GM20431 (cell line): ENCODE data around the gene PCYOX1L.

Experiments used
- in situ Hi-C: fragments of 300-500 bp; cut with MseI, MboI; formaldehyde crosslinking; loops from one replicate; pipeline ENCODE4 v1.15.0; 2020; ENCODE audit warnings: low sequenced_read_pairs; ENCODE audit not compliant: unreplicated experiment

Gene PCYOX1L

DNA sequence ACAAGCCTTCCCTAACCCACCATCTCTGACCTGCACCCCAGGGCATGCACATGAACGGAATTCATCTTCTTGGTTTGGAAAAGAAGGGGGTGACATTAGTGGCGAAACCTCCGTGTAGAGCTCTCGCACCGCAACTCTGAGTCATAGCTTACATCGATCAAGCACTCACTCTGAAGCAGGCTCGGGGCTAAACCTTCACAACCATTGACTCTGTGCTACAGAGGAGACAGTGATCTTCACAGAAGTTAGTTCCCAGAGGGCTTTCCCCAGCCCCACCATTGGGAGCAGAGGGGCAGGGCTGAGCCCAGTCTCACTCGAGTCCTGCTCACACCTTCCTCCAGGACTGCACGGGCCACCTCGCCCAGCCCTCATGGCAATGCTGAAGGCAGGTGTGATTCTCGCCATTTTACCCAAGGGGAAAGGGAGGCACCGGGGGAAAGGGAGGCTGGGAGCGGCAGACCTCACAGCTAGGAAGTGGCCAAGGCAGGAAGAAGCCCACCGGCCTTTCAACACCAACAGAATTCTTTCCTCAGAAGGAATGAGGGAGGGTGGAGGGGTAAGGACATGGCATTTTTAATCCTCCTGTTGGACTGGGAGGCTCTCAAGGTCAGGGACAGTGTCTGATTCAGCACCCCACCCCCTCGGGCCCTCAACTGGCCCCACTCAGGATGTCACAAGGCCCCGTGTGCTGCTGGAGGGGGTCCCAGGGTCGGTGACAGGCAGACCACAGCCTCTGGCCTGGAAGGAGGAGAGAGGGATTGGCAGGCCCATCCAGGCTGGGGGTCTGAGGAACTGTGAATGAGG is 47.1 kb downstream of the PCYOX1L start:
- in situ Hi-C loops = no loop called here

DNA sequence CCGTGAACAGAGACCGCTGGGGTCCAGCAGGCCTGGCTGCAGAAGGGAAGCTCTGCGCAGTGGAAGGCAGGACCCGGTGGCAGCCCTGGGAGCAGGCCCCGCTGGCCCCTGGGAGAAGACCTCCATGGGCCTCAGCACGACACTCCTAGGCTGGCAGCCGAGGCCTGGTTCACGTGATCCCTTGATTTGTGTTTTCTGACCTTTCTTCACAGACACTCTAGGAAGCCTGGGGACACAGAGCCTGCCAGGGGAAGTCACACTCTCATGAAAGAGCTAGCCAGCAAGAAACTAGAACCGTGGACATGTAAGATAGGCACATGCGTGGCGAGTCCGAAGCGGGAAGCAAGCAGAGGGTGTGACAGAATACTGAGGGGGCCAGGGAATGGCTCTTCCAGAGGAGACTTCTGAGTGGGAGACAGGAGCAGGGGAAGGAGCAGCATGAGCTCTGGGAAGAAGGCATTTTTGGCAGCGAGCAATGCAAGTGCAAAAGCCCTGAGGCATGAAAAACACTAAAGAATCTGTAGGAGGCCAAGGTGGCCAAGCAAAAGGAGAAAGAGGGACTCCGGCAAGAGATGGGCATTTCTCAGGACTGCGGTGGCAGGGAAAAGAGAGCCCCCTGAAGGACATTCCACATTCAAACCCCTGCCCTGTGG is 47.8 kb downstream of the PCYOX1L start:
- in situ Hi-C loops = no loop called here

DNA sequence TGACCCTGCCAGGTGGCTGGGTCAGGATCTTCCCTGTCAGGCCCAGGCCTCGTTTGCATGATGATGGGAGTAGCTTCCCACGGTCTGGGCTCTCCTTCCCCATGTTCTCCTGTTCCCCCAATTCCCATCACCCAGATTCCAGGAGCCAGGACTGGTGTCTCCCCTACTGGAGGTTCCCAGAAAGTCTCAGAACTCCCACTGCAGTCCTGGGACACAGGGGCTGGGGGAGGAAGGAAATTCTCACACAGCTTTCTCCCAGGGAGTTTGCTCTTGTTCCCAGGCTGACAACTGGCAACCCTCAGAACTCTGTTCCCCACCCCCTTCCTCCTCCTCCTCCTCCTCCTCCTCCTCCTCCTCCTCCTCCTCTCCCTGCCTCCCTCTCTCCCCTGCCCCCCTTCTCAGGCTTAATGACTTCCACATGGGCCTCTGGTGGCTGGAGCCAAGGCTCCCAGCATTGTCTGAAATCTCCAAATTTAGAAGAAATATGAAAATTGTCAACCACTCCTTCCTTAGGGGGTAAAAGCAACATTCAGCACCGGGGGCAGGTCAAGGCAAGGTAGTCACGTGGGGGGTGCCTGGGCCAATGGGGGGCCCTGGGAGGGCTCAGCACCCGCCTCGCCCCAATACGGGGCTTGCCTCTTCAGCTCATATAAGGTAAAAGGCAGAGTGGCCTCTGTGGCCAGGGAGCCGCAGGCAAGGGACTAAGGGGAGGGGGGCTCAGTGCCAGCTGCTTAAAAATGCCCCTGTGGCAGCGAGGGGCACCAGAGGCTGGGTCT is 48.5 kb downstream of the PCYOX1L start:
- in situ Hi-C loops = no loop called here

DNA sequence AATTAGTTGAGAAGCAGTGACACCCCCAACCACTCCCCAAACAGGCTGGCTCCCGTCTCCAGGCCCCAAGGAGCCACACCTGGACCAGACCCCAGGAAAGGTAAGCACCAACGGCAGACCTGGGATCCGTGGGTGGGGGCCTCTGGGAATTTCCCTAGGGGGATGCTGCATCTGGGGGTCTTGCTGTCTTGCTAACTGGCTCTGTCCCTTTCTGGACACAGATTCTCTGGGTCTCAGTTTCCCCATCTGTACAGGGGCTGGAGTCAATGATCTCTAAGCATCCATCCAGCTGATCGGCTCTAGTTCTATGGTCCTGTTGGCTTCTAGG is 49.1 kb downstream of the PCYOX1L start:
- in situ Hi-C loops = no loop called here

DNA sequence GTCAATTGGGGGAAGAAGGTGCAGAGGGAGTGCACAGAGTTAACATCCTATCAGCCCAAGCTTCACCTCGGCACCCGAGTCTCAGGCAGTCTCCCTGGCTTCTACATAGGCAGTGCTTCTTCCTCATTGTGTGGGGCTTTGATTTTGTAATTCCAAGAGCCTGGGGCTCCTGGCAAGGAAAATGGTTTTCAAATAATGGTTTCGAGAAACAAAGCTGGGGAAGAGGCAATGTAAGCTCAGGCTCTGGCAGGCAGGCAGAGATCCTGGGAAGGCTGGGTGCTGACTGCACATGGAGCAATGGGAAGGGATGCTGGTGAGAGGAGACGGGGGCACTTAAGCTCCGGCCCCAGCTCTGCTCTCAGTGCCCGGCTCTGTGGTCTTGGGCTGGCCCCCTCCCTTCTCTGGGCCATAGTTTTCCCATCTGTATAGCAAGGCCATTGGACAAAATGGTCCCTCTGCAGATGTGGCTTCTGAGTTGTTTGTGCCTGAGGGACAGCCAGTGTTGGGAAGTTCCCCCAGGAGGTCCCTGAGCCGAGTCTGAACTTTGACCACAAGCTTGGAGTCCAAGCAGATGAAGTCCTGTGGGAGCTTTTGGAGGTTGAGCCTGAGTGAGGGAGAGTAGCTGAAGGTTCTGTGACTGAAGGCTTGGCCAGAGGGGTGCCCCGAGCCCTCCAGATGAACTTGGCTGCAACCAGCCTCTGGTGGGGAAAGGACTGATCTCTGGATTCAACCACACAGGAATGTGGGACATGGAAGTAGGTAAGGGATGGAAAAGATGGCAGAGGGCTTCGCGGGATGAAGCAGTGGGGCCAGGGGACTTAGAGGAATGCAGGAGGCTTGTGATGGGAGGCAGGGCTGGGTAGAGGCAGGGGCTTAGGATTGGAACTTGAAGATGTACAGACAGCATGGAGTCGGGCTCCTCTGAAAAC is 49.7 kb downstream of the PCYOX1L start:
- in situ Hi-C loops = no loop called here

DNA sequence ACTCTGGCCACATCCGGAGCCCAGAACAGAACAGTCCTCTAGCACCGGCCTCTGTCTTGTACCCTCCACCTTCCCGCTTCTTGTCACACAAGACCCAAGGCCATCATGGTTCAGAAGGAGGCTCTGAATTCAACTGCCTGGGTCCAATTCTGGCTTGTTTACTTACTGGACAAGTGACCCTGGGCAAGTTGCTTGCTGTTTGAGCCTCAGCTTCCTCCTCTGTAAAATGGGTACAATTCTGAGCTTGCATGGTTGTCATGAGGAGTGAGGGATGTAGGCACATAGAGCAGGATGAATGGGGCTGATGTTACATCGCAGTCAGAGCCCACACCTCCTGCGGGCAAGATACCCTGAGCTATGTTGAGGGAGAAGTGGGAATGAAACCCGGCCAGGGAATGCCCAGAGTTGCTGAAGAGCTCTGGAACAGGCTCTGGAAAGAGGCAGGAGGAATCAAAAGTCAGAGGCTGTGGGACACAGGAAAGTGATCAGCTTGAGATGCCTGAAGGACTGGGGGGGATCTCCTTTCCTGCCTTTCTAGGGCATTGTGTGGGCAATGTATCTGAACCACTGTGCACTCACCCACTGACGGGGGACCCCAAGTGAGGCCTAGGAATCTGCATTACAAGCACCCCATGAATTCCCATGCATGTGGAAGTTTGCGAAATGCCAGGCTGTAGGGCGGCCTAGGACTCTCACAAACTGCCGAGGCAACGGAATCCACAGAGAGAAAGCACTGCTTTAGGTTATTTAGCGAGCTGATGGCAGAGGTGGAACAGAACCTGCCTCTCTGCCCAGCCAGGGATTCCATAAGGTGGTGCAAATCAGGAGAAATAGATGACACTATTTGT is 50.6 kb downstream of the PCYOX1L start:
- in situ Hi-C loops = no loop called here

DNA sequence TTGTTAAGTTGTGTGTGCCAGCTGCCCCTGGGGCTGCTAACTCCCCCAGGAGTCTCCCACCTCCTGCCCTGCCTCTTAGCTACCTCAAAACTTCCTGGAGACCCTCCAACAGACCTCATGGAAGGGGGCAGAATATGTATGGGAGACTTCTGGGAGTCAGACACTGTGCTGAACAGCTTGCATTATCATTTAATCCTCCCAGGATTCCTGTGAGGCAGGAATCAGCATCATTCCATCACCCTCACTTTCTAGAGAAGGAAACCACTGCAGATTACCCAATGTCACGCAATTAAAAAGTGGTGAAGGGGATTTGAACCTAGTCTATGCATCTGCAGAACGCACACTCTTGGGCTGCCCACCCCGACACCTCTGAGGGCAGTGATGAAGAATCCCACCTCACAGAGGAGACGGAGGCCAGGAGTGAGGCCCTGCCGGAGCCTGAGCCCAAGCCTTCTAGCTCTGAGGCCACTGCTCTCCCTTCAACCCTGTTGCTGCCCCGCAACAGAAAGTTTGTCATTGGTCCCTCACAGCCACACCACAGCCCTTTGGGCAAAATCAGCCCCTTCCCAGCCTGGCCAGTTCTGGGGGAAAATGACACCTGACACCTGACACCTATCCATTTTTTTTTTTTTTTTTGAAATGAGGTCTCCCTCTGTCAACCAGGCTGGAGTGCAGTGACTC is 51.6 kb downstream of the PCYOX1L start:
- in situ Hi-C loops = no loop called here

DNA sequence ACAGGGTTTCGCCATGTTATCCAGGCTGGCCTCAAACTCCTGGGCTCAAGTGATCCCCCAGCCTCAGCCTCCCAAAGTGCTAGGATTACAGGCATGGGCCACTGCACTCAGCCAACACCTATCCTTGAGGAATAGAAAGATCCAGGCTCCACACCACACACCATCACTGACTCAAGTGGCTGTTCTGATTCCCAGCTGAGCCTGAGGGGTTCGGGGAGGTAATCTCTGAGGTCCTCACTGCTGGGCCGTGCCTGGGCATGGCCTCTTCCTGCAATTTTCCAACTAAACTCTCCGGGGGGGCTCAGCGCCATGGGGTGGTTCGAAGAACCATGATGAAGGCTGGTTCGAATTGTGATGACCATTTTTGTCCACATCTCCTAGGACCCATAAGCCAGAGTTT is 52.2 kb downstream of the PCYOX1L start:
- in situ Hi-C loops = no loop called here

DNA sequence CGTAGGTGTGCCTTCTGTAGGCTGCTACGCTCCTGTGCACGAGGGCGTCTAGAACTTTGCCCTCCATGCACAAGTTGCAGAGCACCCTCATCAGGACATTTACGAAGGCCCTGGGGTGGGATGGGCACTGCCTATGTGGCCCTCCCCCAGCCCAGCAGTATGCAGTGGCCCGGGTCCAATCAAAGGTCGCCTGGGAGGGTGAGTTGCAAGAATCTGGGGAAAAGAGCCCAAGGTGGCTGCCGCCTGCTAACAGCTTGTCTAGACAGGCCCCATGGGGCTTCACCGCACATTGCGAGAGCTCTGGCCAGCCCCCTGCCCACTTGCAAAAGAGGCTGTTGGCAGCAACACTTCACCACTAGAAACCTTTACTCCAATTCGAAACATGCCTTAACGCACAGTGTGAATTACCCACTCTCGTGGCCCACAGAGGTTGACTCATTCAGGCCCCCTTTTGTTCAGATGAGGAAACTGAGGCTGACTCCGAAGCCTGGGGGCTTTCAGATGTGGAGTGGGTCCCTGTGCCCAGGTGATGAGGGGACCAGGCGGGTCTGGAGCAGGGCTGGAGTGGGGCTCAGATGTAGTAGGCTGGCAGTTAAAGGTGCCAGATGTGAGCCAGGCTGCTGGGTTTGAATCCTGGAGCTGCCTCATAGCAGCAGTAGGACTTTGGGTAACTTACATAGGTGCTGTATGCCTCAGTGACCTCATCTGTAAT is 53.0 kb downstream of the PCYOX1L start:
- in situ Hi-C loops = no loop called here

DNA sequence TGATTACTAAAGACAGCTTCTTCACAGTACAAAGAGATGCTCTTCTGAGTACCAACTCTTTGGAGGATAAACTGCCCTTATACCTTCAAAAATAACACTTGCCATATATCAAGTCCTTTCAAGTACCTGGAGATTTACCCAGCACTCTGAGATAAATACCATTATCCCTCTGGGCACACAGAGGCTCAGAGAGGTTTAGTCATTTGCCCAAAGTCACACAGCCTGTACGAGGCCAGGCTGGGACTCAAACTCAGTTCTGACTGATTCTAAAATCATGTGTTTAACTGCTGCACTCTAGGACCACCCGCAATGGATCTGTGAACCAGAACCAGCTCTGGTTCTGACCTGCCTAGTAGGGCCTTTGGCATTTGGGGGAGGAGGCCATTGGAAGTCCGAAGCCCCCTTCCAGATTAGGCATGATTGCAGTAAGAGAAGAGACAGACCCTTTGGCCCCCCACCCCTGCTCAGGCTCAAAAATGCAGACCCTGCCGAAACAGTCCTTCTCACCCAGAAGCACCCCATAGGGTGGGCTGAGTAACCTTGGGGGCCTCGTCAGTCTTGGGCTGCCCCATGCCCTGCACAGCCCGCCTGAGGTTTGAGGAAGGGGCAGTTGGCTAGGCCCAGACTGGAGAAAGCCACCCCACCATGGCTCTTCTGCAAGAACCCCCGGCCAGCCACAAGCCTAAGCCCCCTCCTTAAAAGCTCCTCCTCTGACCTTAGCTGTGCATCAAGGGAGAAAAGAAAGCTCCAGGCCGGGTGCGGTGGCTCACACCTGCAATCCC is 54.1 kb downstream of the PCYOX1L start:
- in situ Hi-C loops = no loop called here

DNA sequence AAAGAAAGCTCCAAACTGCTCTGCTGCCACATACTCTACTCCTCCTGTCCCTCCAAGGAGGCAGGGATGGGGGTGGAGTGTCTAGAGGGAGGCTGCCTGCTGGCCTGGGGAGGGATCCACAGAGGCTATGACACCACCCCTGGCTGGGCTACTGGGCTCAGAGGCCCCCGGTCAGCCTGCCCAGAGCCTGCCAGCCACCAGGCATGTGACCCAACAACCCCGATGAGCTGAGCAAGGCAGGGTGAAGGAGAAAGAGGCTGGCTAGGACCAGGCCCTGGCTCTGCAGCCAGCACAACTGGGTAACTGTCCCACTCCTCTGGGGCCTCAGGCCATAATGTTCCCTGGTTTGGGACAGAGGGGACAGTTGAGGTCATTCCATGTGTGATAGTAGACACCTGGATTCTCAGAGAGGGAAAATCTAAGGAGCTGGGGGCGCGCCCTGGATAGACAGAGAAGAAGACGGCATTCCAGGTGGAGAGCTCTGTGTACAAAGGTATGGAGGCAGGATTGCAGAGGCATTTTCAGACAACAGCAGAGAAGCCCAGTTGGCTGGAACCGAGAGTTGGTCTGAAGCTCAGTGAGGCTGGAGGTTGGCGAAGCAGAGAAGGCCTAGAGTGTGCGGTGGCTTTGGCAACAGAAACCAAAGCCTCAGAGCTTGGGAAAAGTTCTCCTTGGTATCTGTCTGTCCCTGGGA is 55.1 kb downstream of the PCYOX1L start:
- in situ Hi-C loops = no loop called here

DNA sequence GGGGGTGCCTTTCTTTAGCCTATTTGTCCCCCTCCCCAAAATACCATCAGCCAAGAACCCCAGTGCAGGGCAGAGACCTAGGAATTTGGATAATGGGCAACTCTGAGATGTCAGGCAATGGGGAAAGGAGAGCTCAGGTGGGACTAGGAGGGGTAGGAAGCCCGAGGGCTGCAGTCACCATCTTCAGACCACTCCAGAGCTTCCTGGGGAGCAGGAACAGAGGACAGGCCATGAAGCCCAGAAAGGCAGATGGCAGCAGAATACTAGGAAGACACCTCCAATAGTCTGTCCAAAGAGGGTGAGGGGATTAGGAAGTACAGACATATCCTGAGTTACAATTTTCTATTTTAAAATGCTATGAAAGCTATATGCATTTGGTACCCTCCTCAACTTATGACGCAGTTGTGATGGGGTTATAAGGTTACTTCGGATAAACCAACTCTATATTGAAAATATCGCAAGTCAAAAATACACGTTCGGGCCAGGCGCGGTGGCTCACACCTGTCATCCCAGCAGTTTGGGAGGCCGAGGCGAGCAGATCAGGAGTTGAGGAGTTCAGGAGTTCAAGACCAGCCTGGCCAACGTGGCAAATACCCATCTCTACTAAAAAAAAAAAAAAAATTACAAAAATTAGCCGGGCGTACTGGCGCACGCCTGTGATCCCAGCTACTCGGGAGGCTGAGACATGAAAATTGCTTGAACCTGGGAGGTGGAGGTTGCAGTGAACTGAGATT is 55.8 kb downstream of the PCYOX1L start:
- in situ Hi-C loops = no loop called here

DNA sequence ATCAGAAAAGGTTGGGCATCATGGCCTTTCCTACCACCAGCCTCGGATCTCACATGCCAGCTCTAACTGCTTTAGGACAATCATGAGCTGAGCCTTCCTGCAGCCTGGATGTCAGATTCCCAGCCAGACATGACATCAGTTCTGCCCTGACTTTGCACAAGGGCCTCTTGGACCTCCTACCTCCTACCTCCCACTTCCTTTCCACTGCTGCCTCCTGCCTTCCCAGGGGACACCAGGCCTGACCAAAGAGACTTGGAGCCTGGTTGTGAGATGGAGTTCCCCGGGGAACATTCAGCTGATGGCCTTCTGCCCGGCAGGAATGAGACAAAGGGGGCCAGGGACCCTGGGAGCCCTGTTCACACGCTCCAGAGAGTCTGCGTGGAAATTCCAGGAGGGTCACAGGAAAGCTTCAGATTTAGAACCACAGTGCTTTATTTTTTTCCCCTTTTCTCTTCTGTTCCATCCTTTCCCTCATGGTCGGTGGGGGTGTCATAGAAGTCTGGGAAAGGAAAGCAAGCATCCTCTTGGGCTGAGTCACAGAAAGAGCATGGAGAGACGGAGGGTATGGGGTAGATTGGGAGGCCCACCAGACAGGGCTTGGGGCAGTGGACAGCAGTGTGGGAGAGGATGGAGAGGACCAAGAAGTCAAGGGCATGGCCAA is 56.7 kb downstream of the PCYOX1L start:
- in situ Hi-C loops = no loop called here

DNA sequence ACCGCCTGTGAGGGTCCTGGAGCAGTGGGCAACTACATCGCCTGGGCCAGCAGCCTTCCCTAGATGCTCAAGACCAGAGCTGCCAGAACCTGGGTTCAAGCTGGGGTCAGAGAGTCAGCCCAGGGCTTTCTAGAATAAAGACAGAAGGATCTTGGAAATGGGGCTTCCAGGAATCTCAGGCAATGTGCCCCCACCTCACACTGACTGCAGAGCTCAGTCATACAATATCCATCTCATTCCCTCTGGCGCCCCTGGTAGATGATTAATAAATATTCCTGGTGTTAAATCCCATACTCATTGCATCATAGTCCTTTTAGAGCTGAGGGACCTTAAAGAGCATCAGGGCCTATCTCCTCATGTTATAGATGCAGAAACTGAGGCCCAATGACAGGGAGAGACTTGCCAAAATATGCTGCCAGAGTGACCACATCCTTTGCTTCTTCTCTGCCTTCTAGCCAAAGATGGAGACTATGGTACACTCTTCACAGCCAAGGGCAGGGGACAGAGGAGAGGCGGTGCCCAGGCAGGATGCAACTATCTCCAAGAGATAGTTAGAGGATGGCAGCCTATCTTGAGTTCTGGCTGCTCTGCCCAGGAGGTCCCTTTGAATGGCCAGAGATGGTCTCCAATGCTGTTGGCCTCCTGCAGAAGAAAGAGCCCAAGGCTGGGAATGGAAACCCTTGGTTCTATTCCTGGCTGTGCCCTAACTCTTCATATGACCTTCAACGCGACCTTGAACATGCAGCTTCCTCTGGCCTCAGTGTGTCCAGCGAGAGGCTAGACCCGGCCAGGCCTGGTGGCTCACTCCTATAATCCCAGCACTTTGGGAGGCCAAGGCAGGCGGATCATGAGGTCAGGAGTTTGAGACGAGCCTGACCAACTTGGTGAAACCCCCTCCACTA is 57.5 kb downstream of the PCYOX1L start:
- in situ Hi-C loops = no loop called here
